Stomach smooth muscle (tissue), 2 donors: ENCODE results near the gene PM20D2.
A peak's percentile ranks its signal among the peaks of the same experiment; 100 is the strongest.
"Not testable (repeated sequence)": the region's sequence is repeated elsewhere in the genome, so short reads cannot be mapped to it uniquely, and the experiment has no call there.

Experiments used
- H3K27ac ChIP-seq: one replicate; pipeline ENCODE4 v1.7.0; 2013; ENCODE audit warnings: mild to moderate bottlenecking, low read length, inconsistent platforms
- H3K27me3 ChIP-seq, 2 donors: one replicate each; pipeline ENCODE4 v1.7.0; 2013; ENCODE audit warnings: low read length in 2 of 2; ENCODE audit not compliant: insufficient read depth in 2 of 2, control insufficient read depth in 1 of 2
- H3K36me3 ChIP-seq, 2 donors: one replicate each; pipeline ENCODE4 v1.7.0; 2013; ENCODE audit warnings: low read length in 2 of 2; ENCODE audit not compliant: control insufficient read depth in 2 of 2, insufficient read depth in 2 of 2
- H3K4me1 ChIP-seq: one replicate; pipeline ENCODE4 v1.7.0; 2013; ENCODE audit warnings: low read length; ENCODE audit not compliant: control insufficient read depth, insufficient read depth
- H3K4me3 ChIP-seq, 2 donors: one replicate each; pipeline ENCODE4 v1.7.0; 2013; ENCODE audit warnings: low read length in 2 of 2
- H3K9ac ChIP-seq, 2 donors: one replicate each; pipeline ENCODE4 v1.7.0; 2013; ENCODE audit warnings: low read length in 2 of 2, mild to moderate bottlenecking in 1 of 2
- H3K9me3 ChIP-seq, 2 donors: one replicate each; pipeline ENCODE4 v1.7.0; 2013; ENCODE audit warnings: low read length in 2 of 2; ENCODE audit not compliant: control insufficient read depth in 2 of 2
- donor health status: healthy.
- donor health status: Pancreatic carcinoma.

Gene PM20D2

DNA sequence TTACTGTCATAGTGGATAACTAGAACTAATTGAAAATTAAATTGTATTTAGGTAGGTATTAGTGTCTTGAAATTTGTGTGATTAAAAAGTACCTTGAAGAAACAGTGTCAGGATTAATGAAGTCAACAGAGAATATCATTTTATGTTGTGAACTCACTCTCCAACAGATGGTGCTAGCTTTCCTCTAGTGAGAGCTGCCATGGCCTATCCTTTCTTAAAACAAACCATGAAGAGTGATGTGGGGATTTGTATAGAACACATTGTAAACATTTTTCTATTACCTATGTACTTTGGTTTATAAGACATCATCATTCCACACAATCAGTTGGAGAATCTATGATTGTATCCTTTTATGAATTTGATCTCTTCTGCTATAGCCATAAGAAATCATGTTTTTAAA, 23.2 kb upstream of the PM20D2 start:
- H3K4me3 ChIP-seq, result no peak overlapping the region
- H3K9ac ChIP-seq, result no peak overlapping the region
- H3K27me3 ChIP-seq, result no peaks in the 10 kb centered on the region
- H3K9me3 ChIP-seq, result no peaks in the 10 kb centered on the region
- no peaks in the 10 kb centered on the region for H3K36me3 ChIP-seq
- peaks cover 6% of the 10 kb centered on the region for H3K4me1 ChIP-seq
- H3K27ac ChIP-seq, result no peak overlapping the region

DNA sequence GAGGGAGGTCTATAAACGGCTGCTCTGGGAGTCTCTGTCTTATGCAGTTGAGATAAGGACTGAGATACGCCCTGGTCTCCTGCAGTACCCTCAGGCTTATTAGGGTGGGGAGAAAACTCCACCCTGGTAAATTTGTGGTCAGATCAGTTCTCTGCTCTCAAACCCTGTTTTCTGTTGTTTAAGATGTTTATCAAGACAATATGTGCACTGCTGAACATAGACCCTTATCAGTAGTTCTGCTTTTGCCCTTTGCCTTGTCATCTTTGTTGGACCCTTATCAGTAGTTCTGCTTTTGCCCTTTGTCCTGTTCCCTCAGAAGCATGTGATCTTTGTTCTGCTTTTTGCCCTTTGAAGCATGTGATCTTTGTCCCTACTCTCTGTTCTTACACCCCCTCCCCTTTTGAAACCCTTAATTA, 17.6 kb upstream of the PM20D2 start:
- not testable (repeated sequence) for H3K27me3 ChIP-seq, H3K9ac ChIP-seq, H3K4me3 ChIP-seq, H3K9me3 ChIP-seq, H3K27ac ChIP-seq, H3K36me3 ChIP-seq, H3K4me1 ChIP-seq

DNA sequence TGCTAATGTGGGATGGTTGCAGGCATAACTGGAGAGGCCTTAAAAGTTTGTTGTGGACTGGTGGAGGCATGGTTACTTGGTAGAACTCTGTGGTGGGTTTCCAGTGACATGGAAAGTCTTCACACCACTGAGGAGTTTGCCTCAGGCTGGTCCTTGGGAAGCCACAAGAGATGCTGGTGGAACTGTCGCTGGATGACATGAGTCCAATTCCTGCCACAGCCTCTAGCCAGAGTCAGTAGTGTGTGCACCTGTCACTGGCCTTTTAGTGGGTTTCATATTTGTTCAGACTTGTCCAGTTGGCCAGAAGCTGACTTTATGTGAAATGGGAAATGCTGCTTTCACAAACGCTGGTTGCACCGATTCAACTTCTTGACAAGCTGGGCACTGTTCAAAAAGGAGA, 14.3 kb upstream of the PM20D2 start:
- Histone ChIP-seq H3K4me1 (no peaks in the 10 kb centered on the region), H3K27me3 (no peaks in the 10 kb centered on the region), H3K9me3 (no peaks in the 10 kb centered on the region), H3K4me3 (no peak overlapping the region), H3K36me3 (no peaks in the 10 kb centered on the region), H3K9ac (no peak overlapping the region), H3K27ac (no peak overlapping the region)

GRCh38 chr6:89132057-89132456, 13.8 kb upstream of the PM20D2 start:
- no peaks in the 10 kb centered on the region for H3K27me3 ChIP-seq
- H3K27ac ChIP-seq, result no peak overlapping the region
- no peaks in the 10 kb centered on the region for H3K9me3 ChIP-seq

DNA sequence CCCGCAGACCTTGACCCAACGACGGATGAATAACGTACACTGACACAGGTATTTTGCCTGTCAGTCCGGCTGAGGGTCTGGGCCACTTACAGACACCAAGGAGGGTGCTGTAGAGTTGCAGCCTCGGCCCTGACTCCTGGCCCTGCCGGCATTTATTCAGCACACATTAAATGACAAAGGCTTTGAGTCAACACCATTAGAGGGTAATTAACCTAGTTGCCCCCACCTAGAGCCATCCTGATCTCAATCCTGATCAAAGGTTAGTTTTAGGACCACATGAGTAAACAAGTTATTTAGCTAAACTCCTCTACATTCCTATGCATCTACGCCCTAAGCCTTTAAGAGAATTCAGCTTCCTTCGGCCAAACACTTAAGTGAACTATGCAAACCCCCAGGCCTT, 11.9 kb upstream of the PM20D2 start:
- Histone ChIP-seq H3K4me1 (no peaks in the 10 kb centered on the region), H3K4me3 (no peak overlapping the region), H3K9me3 (no peaks in the 10 kb centered on the region), H3K27me3 (no peaks in the 10 kb centered on the region), H3K9ac (no peak overlapping the region), H3K36me3 (no peaks in the 10 kb centered on the region), H3K27ac (no peak overlapping the region)

More at GRCh38 chr6:89132057-89132456, 13.8 kb upstream of the PM20D2 start:
- Histone ChIP-seq H3K9ac (no peak overlapping the region), H3K4me1 (no peaks in the 10 kb centered on the region), H3K36me3 (no peaks in the 10 kb centered on the region), H3K4me3 (no peak overlapping the region)

GRCh38 chr6:89134723-89135122, 11.1 kb upstream of the PM20D2 start:
- H3K4me1 ChIP-seq, result peaks cover 2% of the 10 kb centered on the region
- H3K9me3 ChIP-seq, result no peaks in the 10 kb centered on the region
- H3K4me3 ChIP-seq, result no peak overlapping the region
- H3K36me3 ChIP-seq, result no peaks in the 10 kb centered on the region
- H3K9ac ChIP-seq, result no peak overlapping the region
- no peak overlapping the region for H3K27ac ChIP-seq
- no peaks in the 10 kb centered on the region for H3K27me3 ChIP-seq

DNA sequence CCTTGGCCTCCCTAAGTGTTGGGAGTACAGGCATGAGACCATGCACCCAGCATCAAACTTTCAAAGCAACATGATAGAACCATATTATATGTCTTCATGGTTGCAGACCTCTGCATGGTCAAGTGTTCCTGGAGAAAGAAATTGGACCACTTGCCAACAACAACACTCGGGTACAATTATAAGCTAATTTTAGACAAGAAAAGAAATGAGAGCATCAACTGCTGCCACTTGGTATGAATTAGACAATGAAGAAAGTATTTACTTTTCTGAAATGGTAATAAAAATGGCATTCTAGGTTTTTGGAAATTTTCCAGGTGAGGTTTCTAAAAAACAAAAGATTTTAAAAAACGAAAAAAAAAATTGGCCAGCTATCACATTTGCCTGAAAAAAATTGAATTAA, 7.7 kb upstream of the PM20D2 start:
- H3K36me3 ChIP-seq, result no peaks in the 10 kb centered on the region
- H3K9ac ChIP-seq, result no peak overlapping the region
- no peak overlapping the region for H3K27ac ChIP-seq
- H3K9me3 ChIP-seq, result no peaks in the 10 kb centered on the region
- H3K4me3 ChIP-seq, result no peak overlapping the region
- peaks cover 3% of the 10 kb centered on the region for H3K4me1 ChIP-seq
- no peaks in the 10 kb centered on the region for H3K27me3 ChIP-seq

DNA sequence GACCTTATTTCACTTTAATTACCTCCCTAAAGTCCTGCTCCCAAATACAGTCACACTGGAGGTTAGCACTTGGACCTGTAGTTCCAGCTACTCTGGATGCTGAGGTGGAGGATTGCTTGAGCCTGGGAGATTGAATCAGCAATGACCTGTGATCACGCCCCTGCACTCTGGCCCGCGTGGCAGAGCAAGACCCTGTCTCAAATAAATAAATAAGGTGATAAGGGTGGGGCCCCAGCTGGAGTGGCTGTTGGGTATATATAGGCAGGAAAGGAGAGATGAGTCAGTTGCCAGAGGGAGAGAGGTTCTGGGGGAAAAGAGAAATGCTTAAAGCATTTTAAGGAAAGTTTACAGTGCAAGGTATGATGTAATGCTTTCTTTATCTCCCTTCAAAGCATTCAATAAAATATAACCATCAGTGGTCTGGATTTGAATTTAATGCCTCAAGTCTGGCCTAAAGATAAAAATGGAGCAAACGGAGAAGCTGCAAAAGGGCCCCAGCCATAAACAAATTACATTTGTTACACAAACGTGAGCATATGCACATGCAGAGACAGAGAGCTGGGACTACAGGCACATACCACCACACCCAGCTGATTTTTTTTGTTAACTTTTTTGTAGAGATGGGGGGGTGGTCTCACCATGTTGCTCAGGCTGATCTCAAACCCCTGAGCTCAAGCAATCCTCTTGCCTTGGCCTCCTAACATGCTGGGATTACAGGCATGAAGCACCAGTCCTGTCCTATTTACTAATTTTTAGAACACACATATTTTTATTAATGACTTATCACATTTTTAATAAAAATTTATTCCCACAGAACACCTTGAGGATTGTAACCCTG, 6.1 kb upstream of the PM20D2 start:
- H3K27me3 ChIP-seq, result no peaks in the 10 kb centered on the region
- peak overlapping the region in 1 of 2 donors; percentile 19 for H3K9ac ChIP-seq
- no peaks in the 10 kb centered on the region for H3K9me3 ChIP-seq
- peaks cover 6% of the 10 kb centered on the region for H3K4me1 ChIP-seq
- H3K36me3 ChIP-seq, result no peaks in the 10 kb centered on the region
- peak overlapping the region; percentile 42 for H3K27ac ChIP-seq
- H3K4me3 ChIP-seq, result no peak overlapping the region

DNA sequence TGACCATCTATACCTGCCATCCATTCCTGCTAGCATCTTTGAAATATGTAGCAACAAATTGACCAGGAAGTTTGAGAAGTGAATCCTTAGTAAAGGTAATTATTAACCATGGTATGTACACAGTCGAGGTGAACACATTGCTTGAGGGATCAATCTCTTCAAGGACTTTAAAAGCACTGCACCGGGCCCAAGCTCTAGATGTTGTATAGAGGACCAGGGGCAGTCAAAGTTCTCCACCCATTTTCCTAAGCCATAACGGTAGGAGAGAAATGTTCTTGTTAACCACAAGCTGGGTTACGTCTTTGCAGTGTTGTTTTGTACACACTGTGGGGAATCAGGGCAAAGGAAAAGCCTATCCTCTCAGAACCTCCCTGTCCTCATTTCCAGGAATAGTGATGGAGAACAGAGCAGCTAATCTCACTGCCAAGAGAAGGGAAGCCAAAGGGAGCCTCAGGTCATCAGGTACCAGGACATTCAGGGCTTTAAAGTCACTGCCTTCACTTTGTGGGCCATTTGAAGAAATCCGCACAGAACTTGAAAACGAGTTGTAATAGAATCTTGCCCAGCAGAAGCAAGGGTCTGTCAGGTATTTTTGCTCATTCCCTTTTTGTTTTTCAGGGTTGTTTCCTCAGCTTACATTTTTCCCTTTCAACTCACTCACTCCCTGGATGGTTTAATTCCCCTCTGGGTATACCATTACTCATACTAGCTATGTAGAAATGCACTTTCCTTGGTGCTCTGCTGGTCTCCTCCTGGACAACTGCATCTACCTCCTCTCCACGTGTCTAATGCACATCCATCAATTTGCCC, 5.3 kb upstream of the PM20D2 start:
- Histone ChIP-seq H3K9me3 (no peaks in the 10 kb centered on the region), H3K27ac (peak overlapping the region; percentile 42), H3K27me3 (no peaks in the 10 kb centered on the region), H3K4me1 (peaks cover 6% of the 10 kb centered on the region), H3K9ac (no peak overlapping the region), H3K36me3 (no peaks in the 10 kb centered on the region), H3K4me3 (no peak overlapping the region)

- no peaks in the 10 kb centered on the region for H3K36me3 ChIP-seq
- H3K4me3 ChIP-seq, result no peak overlapping the region
- peaks cover 9% of the 10 kb centered on the region for H3K4me1 ChIP-seq
- H3K9me3 ChIP-seq, result no peaks in the 10 kb centered on the region
- no peak overlapping the region for H3K27ac ChIP-seq
- no peaks in the 10 kb centered on the region for H3K27me3 ChIP-seq
- H3K9ac ChIP-seq, result peak overlapping the region in 1 of 2 donors; percentile 13
These were observed 1.4 kb upstream of the PM20D2 start for GRCh38 chr6:89144354-89144906.
